LNCaP clone FGC (cell line): Measurements from ENCODE around the gene TFCP2.

Experiments
- DNase-seq: peaks from one replicate; pipeline ENCODE4 v3.0.0-alpha.2; 2011; ENCODE audit warnings: low read depth
- H3K4me3 ChIP-seq: 2 replicates; pipeline ENCODE4 v1.5.1; 2011; ENCODE audit warnings: mild to moderate bottlenecking, low read depth, low read length, control low read depth
- TF ChIP-seq, protein P1 (sequence below): IDR thresholded peaks from 2 replicates; pipeline ENCODE4 v1.5.1; 2012; ENCODE audit warnings: mild to moderate bottlenecking; ENCODE audit not compliant: control insufficient read depth, insufficient read depth; ENCODE audit errors: extremely low read depth

The TFCP2 gene

DNA sequence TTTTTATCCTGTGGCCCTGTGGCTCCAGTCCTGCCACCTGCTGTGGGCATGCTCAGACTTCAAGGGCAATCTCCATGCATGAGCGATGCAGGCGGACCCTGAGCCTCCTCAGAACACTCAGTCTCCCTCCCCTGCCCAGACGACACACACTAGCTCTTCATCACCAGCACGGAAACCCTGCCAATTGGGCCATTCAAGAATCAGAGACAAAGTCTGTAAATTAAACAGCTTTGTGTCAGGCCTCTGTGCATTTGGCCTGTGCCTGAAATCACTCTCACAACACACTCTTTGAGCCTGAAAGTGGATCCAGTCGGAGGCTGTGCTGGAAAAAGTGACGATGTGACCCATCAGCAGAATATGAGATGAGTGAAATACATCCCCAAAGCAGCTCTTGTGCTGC, 32.4 kb upstream of the TFCP2 start:
- DNase-seq, result no peak
- TF ChIP-seq, protein P1, sequence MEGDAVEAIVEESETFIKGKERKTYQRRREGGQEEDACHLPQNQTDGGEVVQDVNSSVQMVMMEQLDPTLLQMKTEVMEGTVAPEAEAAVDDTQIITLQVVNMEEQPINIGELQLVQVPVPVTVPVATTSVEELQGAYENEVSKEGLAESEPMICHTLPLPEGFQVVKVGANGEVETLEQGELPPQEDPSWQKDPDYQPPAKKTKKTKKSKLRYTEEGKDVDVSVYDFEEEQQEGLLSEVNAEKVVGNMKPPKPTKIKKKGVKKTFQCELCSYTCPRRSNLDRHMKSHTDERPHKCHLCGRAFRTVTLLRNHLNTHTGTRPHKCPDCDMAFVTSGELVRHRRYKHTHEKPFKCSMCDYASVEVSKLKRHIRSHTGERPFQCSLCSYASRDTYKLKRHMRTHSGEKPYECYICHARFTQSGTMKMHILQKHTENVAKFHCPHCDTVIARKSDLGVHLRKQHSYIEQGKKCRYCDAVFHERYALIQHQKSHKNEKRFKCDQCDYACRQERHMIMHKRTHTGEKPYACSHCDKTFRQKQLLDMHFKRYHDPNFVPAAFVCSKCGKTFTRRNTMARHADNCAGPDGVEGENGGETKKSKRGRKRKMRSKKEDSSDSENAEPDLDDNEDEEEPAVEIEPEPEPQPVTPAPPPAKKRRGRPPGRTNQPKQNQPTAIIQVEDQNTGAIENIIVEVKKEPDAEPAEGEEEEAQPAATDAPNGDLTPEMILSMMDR, result no peak
- H3K4me3 ChIP-seq, result no peak overlapping the region

GRCh38 chr12:51202718-51203117, 29.8 kb upstream of the TFCP2 start:
- no peak for DNase-seq
- TF ChIP-seq, protein P1, result no peak
- H3K4me3 ChIP-seq, result no peak overlapping the region

GRCh38 chr12:51200806-51201205, 27.9 kb upstream of the TFCP2 start:
- TF ChIP-seq, protein P1, result no peak
- H3K4me3 ChIP-seq, result no peak overlapping the region
- no peak for DNase-seq

- no peak overlapping the region for H3K4me3 ChIP-seq
- TF ChIP-seq, protein P1, result no peak
- DNase-seq, result no peak
Observed at GRCh38 chr12:51200156-51200555, 27.2 kb upstream of the TFCP2 start.

DNA sequence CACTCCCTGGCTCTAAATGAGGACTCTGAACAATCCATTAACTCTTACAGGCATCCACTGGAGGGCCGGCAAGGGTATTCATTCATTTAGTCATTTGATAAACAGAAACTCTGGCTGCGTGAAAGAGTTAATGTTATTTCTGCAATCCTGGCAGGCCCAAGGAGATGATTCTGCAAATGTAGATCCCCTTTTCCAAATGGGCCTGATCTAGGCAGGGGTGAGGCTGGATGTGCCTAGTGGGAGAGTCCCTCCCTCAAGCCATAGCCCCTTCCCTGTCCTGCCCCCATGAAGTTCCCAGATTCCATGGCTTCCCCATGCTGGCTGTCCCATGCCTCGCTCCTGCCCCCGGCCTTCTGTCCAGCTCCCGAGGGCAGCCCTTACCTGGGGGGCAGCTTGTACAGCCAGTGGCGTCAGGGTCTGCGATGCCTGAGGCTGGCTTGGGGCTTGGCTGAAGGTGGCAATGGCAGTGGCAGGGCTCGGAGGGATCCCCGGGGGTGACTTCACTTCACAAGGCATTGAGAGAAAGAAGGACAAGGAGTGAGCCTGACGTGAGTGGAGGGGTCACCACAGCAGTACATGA, 26.5 kb upstream of the TFCP2 start:
- TF ChIP-seq, protein P1, result no peak
- H3K4me3 ChIP-seq, result no peak overlapping the region
- DNase-seq, result no peak

GRCh38 chr12:51198568-51199365, 25.8 kb upstream of the TFCP2 start:
- DNase-seq, result no peak
- TF ChIP-seq, protein P1, result no peak
- H3K4me3 ChIP-seq, result no peak overlapping the region
